ENCODE data around the gene NDUFA12. TPM values are rescaled to one million over a fixed set of nuclear protein-coding genes. Genes with fewer than 3 reads are reported as not detected.

Gene NDUFA12
- 100 to 1,000 TPM in 1 of 2 donors, 10 to 100 TPM in 1; 53.3 to 161 TPM for total RNA-seq

GRCh38 chr12:95003213-95003920 is at the start of gene NDUFA12:
TSS of gene NDUFA12 (minus strand) at chr12:95003697. CDS start at chr12:95003680, 17 bp downstream.
- Mint-ChIP-seq H3K36me3 (peaks cover 12% of the 10 kb centered on the region), H3K27me3 (no peaks in the 10 kb centered on the region), H3K4me1 (ENCODE audit: low read depth in 2 of 2) (peaks cover 32 to 38% of the 10 kb centered on the region in 2 donors), H3K4me3 (peak within 1 kb of the TSS; percentile 79), H3K9me3 (peaks cover 8% of the 10 kb centered on the region), H3K27ac (peak within 1 kb of the TSS; percentile 80 to 97)
- DNase-seq (ENCODE audit: low spot score) (peak; percentile 98), ATAC-seq (peak; percentile 100)

DNA sequence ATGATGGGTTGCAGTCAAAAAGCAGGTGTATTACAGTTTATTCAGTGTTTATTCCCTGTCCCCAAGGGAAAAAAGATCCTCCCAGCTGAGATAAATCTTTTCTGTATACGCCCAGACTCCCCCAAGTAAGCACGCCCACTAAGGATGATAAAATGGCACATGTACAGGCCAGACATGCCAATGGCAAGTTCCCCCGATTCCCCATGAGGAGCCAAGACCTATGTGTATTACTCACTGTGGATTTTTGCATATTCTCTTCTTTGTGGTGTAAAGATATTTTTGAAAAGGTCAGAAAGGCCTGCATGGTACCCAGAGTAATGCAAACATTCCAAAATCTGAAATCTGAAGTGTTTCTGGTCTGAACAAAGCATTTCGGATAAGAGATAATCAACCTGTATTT is 47.7 kb upstream of the NDUFA12 start:
- no peak for ATAC-seq
- no peak overlapping the region for H3K27ac Mint-ChIP-seq
- H3K27me3 Mint-ChIP-seq: no peaks in the 10 kb centered on the region
- H3K4me1 Mint-ChIP-seq (ENCODE audit: low read depth in 2 of 2): no peaks in the 10 kb centered on the region
- H3K4me3 Mint-ChIP-seq: no peak overlapping the region
- DNase-seq (ENCODE audit: low spot score): no peak
- H3K36me3 Mint-ChIP-seq: peaks cover 7% of the 10 kb centered on the region
- no peaks in the 10 kb centered on the region for H3K9me3 Mint-ChIP-seq

DNA sequence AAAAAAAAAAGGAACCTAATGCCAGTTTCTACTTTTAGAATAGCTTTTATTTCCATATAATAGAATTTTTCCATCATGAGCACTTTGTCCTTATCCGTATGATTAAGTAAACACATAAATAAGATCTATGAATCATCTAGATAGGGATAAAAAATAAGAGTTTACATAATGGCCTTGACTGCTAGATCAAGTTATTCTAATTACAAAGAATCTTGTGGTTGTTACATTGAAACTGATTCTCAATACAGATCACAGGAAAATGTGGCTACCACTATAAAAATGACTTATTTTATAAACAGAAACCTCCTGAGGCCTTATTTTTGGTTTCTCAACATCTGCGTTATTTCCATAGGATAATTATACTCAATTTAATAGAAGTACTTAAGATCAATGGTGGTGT is 34.4 kb upstream of the NDUFA12 start:
- ATAC-seq (no peak), DNase-seq (ENCODE audit: low spot score) (no peak)
- peaks cover 4 to 10% of the 10 kb centered on the region in 2 donors for H3K4me1 Mint-ChIP-seq (ENCODE audit: low read depth in 2 of 2)
- H3K27me3 Mint-ChIP-seq: no peaks in the 10 kb centered on the region
- H3K36me3 Mint-ChIP-seq: peaks cover 4% of the 10 kb centered on the region
- H3K27ac Mint-ChIP-seq: no peak overlapping the region
- no peaks in the 10 kb centered on the region for H3K9me3 Mint-ChIP-seq
- H3K4me3 Mint-ChIP-seq: no peak overlapping the region

GRCh38 chr12:95034750-95035149 is 31.3 kb upstream of the NDUFA12 start:
- Mint-ChIP-seq H3K27me3 (no peaks in the 10 kb centered on the region), H3K36me3 (peaks cover 4% of the 10 kb centered on the region), H3K4me3 (no peak overlapping the region), H3K27ac (no peak overlapping the region), H3K4me1 (ENCODE audit: low read depth in 2 of 2) (peaks cover 4 to 10% of the 10 kb centered on the region in 2 donors), H3K9me3 (no peaks in the 10 kb centered on the region)
- ATAC-seq (no peak), DNase-seq (ENCODE audit: low spot score) (no peak)

DNA sequence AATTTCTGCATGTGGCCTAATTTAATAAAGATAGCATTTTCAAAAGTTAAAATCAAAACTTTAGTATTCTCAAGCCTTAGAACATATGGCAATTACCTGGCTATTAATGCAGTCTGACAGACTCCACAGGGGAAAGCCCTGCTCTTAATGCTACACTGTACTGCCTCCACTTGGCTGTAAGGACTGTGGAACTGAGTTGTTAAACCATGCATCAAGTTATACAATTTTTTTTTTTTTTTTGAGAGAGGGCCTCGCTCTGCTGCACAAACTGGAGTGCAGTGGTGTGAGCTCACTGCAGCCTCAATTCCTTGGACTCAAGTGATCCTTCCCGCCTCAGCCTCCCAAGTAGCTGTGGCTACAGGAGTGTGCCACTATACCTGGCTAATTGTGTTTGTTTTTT is 19.0 kb upstream of the NDUFA12 start:
- Mint-ChIP-seq H3K36me3 (no peaks in the 10 kb centered on the region), H3K27ac (no peak overlapping the region), H3K4me1 (ENCODE audit: low read depth in 2 of 2) (no peaks in the 10 kb centered on the region), H3K4me3 (no peak overlapping the region), H3K9me3 (no peaks in the 10 kb centered on the region), H3K27me3 (no peaks in the 10 kb centered on the region)
- ATAC-seq (no peak), DNase-seq (ENCODE audit: low spot score) (no peak)

DNA sequence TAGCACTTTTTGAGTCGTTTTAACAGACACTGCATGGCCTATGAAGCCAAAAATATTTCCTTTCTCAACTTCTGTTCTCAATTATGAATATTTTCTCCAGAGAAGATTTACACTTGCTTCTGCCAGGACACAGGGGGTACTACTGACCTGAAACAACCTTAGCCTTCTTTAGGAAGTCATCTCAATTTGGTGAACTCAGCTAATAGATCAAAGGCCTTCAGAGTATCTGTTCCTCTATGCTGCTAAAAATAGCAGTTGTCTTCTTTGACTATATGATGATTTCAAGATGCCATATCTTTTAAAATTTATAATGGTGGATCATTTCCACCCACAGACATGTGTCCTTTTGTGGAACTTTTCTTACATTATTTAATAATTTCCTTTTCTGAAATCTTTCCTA is 14.0 kb upstream of the NDUFA12 start:
- Mint-ChIP-seq H3K36me3 (peaks cover 6% of the 10 kb centered on the region), H3K27ac (no peak overlapping the region), H3K9me3 (peaks cover 4% of the 10 kb centered on the region), H3K27me3 (peaks cover 0 to 3% of the 10 kb centered on the region in 2 donors), H3K4me3 (no peak overlapping the region), H3K4me1 (ENCODE audit: low read depth in 2 of 2) (peaks cover 0 to 7% of the 10 kb centered on the region in 2 donors)
- ATAC-seq (no peak), DNase-seq (ENCODE audit: low spot score) (no peak)

GRCh38 chr12:95016120-95016519 is 12.6 kb upstream of the NDUFA12 start:
- peaks cover 4% of the 10 kb centered on the region for H3K9me3 Mint-ChIP-seq
- H3K4me1 Mint-ChIP-seq (ENCODE audit: low read depth in 2 of 2): peaks cover 0 to 7% of the 10 kb centered on the region in 2 donors
- peaks cover 6% of the 10 kb centered on the region for H3K36me3 Mint-ChIP-seq
- DNase-seq (ENCODE audit: low spot score) (no peak), ATAC-seq (no peak)
- H3K4me3 Mint-ChIP-seq: no peak overlapping the region
- H3K27me3 Mint-ChIP-seq: peaks cover 0 to 3% of the 10 kb centered on the region in 2 donors
- no peak overlapping the region for H3K27ac Mint-ChIP-seq

DNA sequence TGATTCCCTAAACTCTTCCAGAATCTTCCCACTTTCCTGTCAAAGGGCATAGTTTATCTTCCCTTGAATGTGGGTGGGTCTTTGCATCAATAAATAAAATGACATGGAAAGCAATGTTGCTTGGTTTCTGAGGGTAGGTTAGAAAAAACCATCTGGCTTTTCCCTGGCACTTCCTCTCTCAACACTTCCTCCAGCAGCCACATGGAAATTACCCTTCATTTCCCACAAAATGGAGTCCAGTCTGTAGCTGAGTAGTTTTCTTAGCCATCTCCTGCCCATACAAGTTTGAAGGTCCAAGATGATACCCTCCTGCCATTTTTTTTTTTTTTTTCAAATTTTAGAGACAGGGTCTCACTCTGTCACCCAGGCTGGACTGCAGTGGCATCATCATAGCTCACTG is 11.1 kb upstream of the NDUFA12 start:
- H3K9me3 Mint-ChIP-seq: peaks cover 4% of the 10 kb centered on the region
- H3K27ac Mint-ChIP-seq: no peak overlapping the region
- peaks cover 0 to 3% of the 10 kb centered on the region in 2 donors for H3K27me3 Mint-ChIP-seq
- DNase-seq (ENCODE audit: low spot score) (no peak), ATAC-seq (no peak)
- peaks cover 0 to 7% of the 10 kb centered on the region in 2 donors for H3K4me1 Mint-ChIP-seq (ENCODE audit: low read depth in 2 of 2)
- peaks cover 6% of the 10 kb centered on the region for H3K36me3 Mint-ChIP-seq
- no peak overlapping the region for H3K4me3 Mint-ChIP-seq

DNA sequence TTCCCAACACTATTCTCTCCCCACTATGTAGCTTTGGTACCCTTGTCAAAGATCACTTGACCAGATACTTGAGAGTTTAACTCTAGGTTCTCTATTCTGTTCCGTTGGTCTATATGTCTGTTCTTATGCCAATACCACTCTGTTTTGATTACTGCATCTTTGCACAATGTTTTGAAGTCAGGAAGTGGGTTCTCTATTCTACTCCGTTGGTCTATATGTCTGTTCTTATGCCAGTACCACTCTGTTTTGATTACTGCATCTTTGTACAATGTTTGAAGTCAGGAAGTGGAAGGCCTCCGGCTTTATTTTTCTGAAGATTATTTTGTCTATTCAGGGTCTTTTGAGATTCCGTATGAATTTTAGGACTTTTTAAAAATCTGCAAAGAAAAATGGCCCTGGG is 2.7 kb upstream of the NDUFA12 start:
- peak overlapping the region in 1 of 2 donors; percentile 97 for H3K27ac Mint-ChIP-seq
- H3K4me1 Mint-ChIP-seq (ENCODE audit: low read depth in 2 of 2): peaks cover 13 to 21% of the 10 kb centered on the region in 2 donors
- H3K9me3 Mint-ChIP-seq: peaks cover 8% of the 10 kb centered on the region
- H3K27me3 Mint-ChIP-seq: no peaks in the 10 kb centered on the region
- ATAC-seq: no peak
- H3K36me3 Mint-ChIP-seq: peaks cover 6% of the 10 kb centered on the region
- no peak overlapping the region for H3K4me3 Mint-ChIP-seq
- no peak for DNase-seq (ENCODE audit: low spot score)

DNA sequence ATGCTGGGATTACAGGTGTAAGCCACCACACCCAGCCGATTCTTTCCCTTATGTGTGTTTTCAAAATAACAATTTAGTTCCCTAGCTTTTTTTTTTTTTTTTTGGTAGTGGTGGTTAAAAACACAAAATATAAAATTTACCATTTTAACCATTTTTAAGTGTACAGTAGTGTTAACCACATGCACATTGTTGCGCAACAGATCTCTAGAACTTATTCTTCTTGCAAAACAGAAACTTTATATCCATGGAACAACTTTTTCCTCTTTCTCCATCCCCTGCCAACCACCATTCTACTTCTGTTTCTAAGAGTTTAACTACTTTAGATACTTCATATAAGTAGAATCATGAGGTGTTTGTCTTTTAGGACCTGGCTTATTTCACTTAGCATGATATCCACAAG is 1.1 kb upstream of the NDUFA12 start:
- peak overlapping the region; percentile 79 for H3K4me3 Mint-ChIP-seq
- H3K9me3 Mint-ChIP-seq: peaks cover 8% of the 10 kb centered on the region
- H3K4me1 Mint-ChIP-seq (ENCODE audit: low read depth in 2 of 2): peaks cover 20 to 27% of the 10 kb centered on the region in 2 donors
- H3K27ac Mint-ChIP-seq: peak overlapping the region; percentile 31 to 97
- peaks cover 6% of the 10 kb centered on the region for H3K36me3 Mint-ChIP-seq
- no peaks in the 10 kb centered on the region for H3K27me3 Mint-ChIP-seq
- DNase-seq (ENCODE audit: low spot score) (no peak), ATAC-seq (no peak)

DNA sequence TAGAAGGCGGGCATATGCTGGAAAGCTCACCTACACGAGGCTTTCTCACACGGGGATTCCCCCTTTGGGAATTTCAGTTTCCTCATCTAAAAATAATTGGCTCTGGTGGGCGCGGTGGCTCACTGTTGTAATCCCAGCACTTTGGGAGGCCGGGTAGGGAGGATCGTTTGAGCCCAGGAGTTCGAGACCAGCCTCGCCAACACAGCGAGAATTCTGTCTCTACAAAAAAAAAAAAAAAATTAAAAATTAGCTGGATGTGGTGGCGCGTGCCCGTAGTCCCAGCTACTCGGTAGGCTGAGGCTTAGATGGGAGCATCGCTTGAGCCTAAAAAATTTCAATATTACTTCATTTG is 400 bp upstream of the NDUFA12 start:
- Mint-ChIP-seq H3K27me3 (no peaks in the 10 kb centered on the region), H3K4me1 (ENCODE audit: low read depth in 2 of 2) (peaks cover 27 to 34% of the 10 kb centered on the region in 2 donors), H3K9me3 (peaks cover 8% of the 10 kb centered on the region), H3K4me3 (peak overlapping the region; percentile 79), H3K27ac (peak overlapping the region; percentile 80 to 97), H3K36me3 (peaks cover 6% of the 10 kb centered on the region)
- DNase-seq (ENCODE audit: low spot score) (no peak), ATAC-seq (peak in 1 of 2 donors; percentile 34)

DNA sequence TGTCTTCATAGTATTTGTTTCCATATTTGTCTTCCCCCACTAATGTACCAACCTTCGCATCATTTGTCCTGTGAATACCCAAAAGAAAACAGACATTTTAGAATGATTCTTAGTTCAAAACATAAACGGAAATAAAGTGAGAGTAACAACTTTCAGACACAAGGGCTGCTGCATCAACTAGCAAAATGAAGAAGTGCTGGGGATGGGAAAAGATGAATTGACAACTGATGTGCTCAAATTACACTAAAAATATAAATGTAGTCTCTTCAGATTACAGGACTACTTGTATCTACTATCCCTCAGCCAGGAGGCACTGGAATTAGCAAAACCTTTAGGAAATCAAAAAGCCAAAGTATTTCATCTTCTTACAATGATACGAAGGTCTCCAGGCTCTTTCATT is 743 bp downstream of the NDUFA12 start:
- Mint-ChIP-seq H3K4me1 (ENCODE audit: low read depth in 2 of 2) (peaks cover 36 to 42% of the 10 kb centered on the region in 2 donors), H3K4me3 (peak overlapping the region; percentile 79), H3K9me3 (peaks cover 8% of the 10 kb centered on the region), H3K27ac (peak overlapping the region; percentile 80 to 97), H3K27me3 (no peaks in the 10 kb centered on the region), H3K36me3 (peaks cover 14% of the 10 kb centered on the region)
- no peak for ATAC-seq
- DNase-seq (ENCODE audit: low spot score): no peak

DNA sequence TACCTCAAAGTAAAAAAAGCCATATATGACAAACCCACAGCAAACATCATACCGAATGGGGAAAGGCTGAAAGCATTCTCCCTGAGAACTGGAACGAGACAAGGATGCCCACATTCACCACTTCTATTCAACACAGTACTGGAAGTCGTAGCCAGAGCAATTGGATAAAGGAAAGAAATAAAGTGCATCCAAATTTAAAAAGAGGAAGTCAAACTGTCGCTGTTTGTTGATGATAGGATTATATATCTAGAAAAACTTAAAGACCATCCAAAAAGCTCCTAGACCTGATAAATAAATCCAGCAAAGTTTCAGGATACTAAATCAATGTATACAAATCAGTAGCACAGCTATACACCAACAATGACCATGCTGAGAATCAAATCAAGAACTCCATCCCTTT is 5.2 kb downstream of the NDUFA12 start:
- Mint-ChIP-seq H3K4me1 (ENCODE audit: low read depth in 2 of 2) (peaks cover 28 to 34% of the 10 kb centered on the region in 2 donors), H3K36me3 (peaks cover 14% of the 10 kb centered on the region), H3K27me3 (no peaks in the 10 kb centered on the region), H3K4me3 (no peak overlapping the region), H3K27ac (no peak overlapping the region), H3K9me3 (no peaks in the 10 kb centered on the region)
- ATAC-seq: no peak
- DNase-seq (ENCODE audit: low spot score): no peak

GRCh38 chr12:94997726-94998125 is 5.8 kb downstream of the NDUFA12 start:
- no peak for DNase-seq (ENCODE audit: low spot score)
- H3K4me3 Mint-ChIP-seq: no peak overlapping the region

GRCh38 chr12:94997061-94997460 is 6.4 kb downstream of the NDUFA12 start:
- H3K27ac Mint-ChIP-seq: no peak overlapping the region
- peaks cover 8% of the 10 kb centered on the region for H3K36me3 Mint-ChIP-seq
- H3K9me3 Mint-ChIP-seq: no peaks in the 10 kb centered on the region
- no peaks in the 10 kb centered on the region for H3K27me3 Mint-ChIP-seq
- H3K4me3 Mint-ChIP-seq: no peak overlapping the region
- no peak for DNase-seq (ENCODE audit: low spot score)
- ATAC-seq: no peak
- H3K4me1 Mint-ChIP-seq (ENCODE audit: low read depth in 2 of 2): peaks cover 24 to 28% of the 10 kb centered on the region in 2 donors

More at GRCh38 chr12:94997726-94998125, 5.8 kb downstream of the NDUFA12 start:
- no peaks in the 10 kb centered on the region for H3K27me3 Mint-ChIP-seq
- H3K36me3 Mint-ChIP-seq: peaks cover 11% of the 10 kb centered on the region
- H3K9me3 Mint-ChIP-seq: no peaks in the 10 kb centered on the region
- peaks cover 27 to 32% of the 10 kb centered on the region in 2 donors for H3K4me1 Mint-ChIP-seq (ENCODE audit: low read depth in 2 of 2)
- H3K27ac Mint-ChIP-seq: no peak overlapping the region
- ATAC-seq: no peak

Data from natural killer cell treated with Interleukin-12 subunit alpha and Interleukin-12 subunit beta and Interleukin-15 and Interleukin-18, amount 100 ng/mL, for 72 hours (primary cell).